Caco-2 (cell line): ENCODE results near the gene CORO7. TPM values are rescaled to one million over a fixed set of nuclear protein-coding genes. Genes with fewer than 3 reads are reported as not detected.

Experiments used
- BruUV-seq: library from RNA; stranded (reverse); fragments of 400-500 nt; replicated peaks from 2 replicates; lab custom pipeline; 2021; lab: Mats Ljungman, UMichigan
- CTCF ChIA-PET: fragments of 300-600 bp; sonication (Branson Sonifier 250); formaldehyde crosslinking; loops from one replicate; lab custom pipeline; 2022; ENCODE audit warnings: antibody characterized with exemption; lab: Charles Lee
- POLR2A ChIA-PET: fragments of 300-600 bp; sonication (Branson Sonifier 250); formaldehyde crosslinking; loops from one replicate; lab custom pipeline; 2022; ENCODE audit warnings: antibody characterized with exemption; lab: Charles Lee
- DNase-seq, 2 experiments: peaks; one replicate each; pipeline versions ENCODE4 v3.0.0 to v3.0.0-alpha.2; 2020 to 2022
- H3K27me3 ChIP-seq: replicated peaks from 2 replicates; pipeline ENCODE4 v1.6.0; 2011; ENCODE audit warnings: low read length; ENCODE audit not compliant: control insufficient read depth, insufficient read depth
- H3K36me3 ChIP-seq: 2 replicates; pipeline ENCODE4 v1.5.1; 2011; ENCODE audit warnings: low read length; ENCODE audit not compliant: control insufficient read depth, insufficient read depth
- H3K4me1 ChIP-seq: fragments of 250-450 bp; sonication (Bioruptor Pico); 2 replicates; pipeline ENCODE4 v1.5.1; 2020; ENCODE audit warnings: mild to moderate bottlenecking
- H3K4me3 ChIP-seq: 2 replicates; pipeline ENCODE4 v1.5.1; 2011; ENCODE audit warnings: low read depth, mild to moderate bottlenecking, control low read depth, low read length
- H3K9me3 ChIP-seq: fragments of 250-450 bp; sonication (Bioruptor Pico); 2 replicates; pipeline ENCODE4 v1.5.1; 2020; ENCODE audit warnings: mild to moderate bottlenecking, moderate library complexity
- H3K27ac Mint-ChIP-seq: one replicate; pipeline ENCODE4 v1.8.0; 2022; ENCODE audit warnings: mixed read lengths; ENCODE audit not compliant: unreplicated experiment
- H3K27me3 Mint-ChIP-seq: one replicate; pipeline ENCODE4 v1.8.0; 2022; ENCODE audit warnings: mixed read lengths; ENCODE audit not compliant: insufficient read depth, unreplicated experiment
- H3K36me3 Mint-ChIP-seq: one replicate; pipeline ENCODE4 v1.8.0; 2022; ENCODE audit warnings: mild to moderate bottlenecking, mixed read lengths; ENCODE audit not compliant: insufficient read depth, unreplicated experiment
- H3K4me1 Mint-ChIP-seq: one replicate; pipeline ENCODE4 v1.8.0; 2022; ENCODE audit warnings: low read depth, mixed read lengths; ENCODE audit not compliant: unreplicated experiment
- H3K4me3 Mint-ChIP-seq: one replicate; pipeline ENCODE4 v1.8.0; 2022; ENCODE audit warnings: mild to moderate bottlenecking, moderate library complexity, mixed read lengths; ENCODE audit not compliant: unreplicated experiment
- H3K9me3 Mint-ChIP-seq: one replicate; pipeline ENCODE4 v1.8.0; 2022; ENCODE audit warnings: mixed read lengths; ENCODE audit not compliant: unreplicated experiment
- CTCF ChIP-seq, 2 experiments: fragments of 200-600 bp in 1 of 2; IDR thresholded peaks; 1 replicate in 1 of 2; 2 replicates in 1 of 2; pipeline versions ENCODE4 v1.5.1 to v1.8.0; 2011 to 2022; ENCODE audit warnings: antibody characterized with exemption in 1 of 2, control low read depth in 1 of 2, inconsistent platforms in 1 of 2, low read depth in 1 of 2, low read length in 1 of 2, mild to moderate bottlenecking in 1 of 2, moderate library complexity in 1 of 2; ENCODE audit not compliant: insufficient read depth in 1 of 2, severe bottlenecking in 1 of 2, unreplicated experiment in 1 of 2
- intact Hi-C: fragments of 100-400 bp; cut with micrococcal nuclease; formaldehyde crosslinking; loops from one replicate; pipeline ENCODE4 v1.10.0; 2022; ENCODE audit not compliant: unreplicated experiment
- total RNA-seq: library from RNA; stranded (reverse); gene quantifications from 2 replicates; pipeline ENCODE4 v1.2.3, GENCODE V29; 2022

CORO7 gene
- total RNA-seq, 1 experiment from 2014 or later, result 23.1 TPM

GRCh38 chr16:4384509-4384942, 31.9 kb downstream of the CORO7 start:
- Mint-ChIP-seq H3K4me1 (no peaks in the 10 kb centered on the region), H3K36me3 (peaks cover 14% of the 10 kb centered on the region), H3K27ac (no peak overlapping the region), H3K27me3 (no peaks in the 10 kb centered on the region), H3K4me3 (no peak overlapping the region), H3K9me3 (no peaks in the 10 kb centered on the region)
- BruUV-seq, result no TSS peak
- CTCF ChIA-PET, result no interaction called here
- TF ChIP-seq CTCF (IDR thresholded peaks at IDR 0.05; ENCODE audit: insufficient read depth in 1 of 2, low read depth in 1 of 2, low read length in 1 of 2, severe bottlenecking in 1 of 2, unreplicated experiment in 1 of 2), result no peak
- Histone ChIP-seq H3K9me3 (no peaks in the 10 kb centered on the region), H3K4me3 (no peak overlapping the region), H3K27me3 (no peaks in the 10 kb centered on the region), H3K36me3 (no peaks in the 10 kb centered on the region), H3K4me1 (peaks cover 13% of the 10 kb centered on the region)
- POLR2A ChIA-PET, result no interaction called here
- DNase-seq, result no peak
- intact Hi-C loops, result no loop called here

- H3K4me3 Mint-ChIP-seq, result no peak overlapping the region
- ChIA-PET CTCF (no interaction called here), POLR2A (no interaction called here)
- DNase-seq, result no peak
- peaks cover 11% of the 10 kb centered on the region for H3K4me1 ChIP-seq
- peaks cover 14% of the 10 kb centered on the region for H3K36me3 Mint-ChIP-seq
- no peak for TF ChIP-seq CTCF (IDR thresholded peaks at IDR 0.05; ENCODE audit: insufficient read depth in 1 of 2, low read depth in 1 of 2, low read length in 1 of 2, severe bottlenecking in 1 of 2, unreplicated experiment in 1 of 2)
- H3K4me1 Mint-ChIP-seq, result no peaks in the 10 kb centered on the region
- no peaks in the 10 kb centered on the region for H3K9me3 Mint-ChIP-seq
- no peak overlapping the region for H3K4me3 ChIP-seq
- intact Hi-C loops, result no loop called here
- BruUV-seq, result no TSS peak
- H3K27me3 ChIP-seq, result no peaks in the 10 kb centered on the region
- no peaks in the 10 kb centered on the region for H3K27me3 Mint-ChIP-seq
- H3K9me3 ChIP-seq, result no peaks in the 10 kb centered on the region
- H3K36me3 ChIP-seq, result no peaks in the 10 kb centered on the region
- no peak overlapping the region for H3K27ac Mint-ChIP-seq
Measured at GRCh38 chr16:4383591-4384444, 32.6 kb downstream of the CORO7 start.

GRCh38 chr16:4382795-4383357, 33.5 kb downstream of the CORO7 start:
- Histone ChIP-seq H3K9me3 (no peaks in the 10 kb centered on the region), H3K36me3 (no peaks in the 10 kb centered on the region), H3K27me3 (no peaks in the 10 kb centered on the region), H3K4me1 (peaks cover 3% of the 10 kb centered on the region), H3K4me3 (no peak overlapping the region)
- DNase-seq, result no peak
- no peaks in the 10 kb centered on the region for H3K9me3 Mint-ChIP-seq
- no peak overlapping the region for H3K4me3 Mint-ChIP-seq
- TF ChIP-seq CTCF (IDR thresholded peaks at IDR 0.05; ENCODE audit: insufficient read depth in 1 of 2, low read depth in 1 of 2, low read length in 1 of 2, severe bottlenecking in 1 of 2, unreplicated experiment in 1 of 2), result no peak
- intact Hi-C loops, result no loop called here
- H3K4me1 Mint-ChIP-seq, result no peaks in the 10 kb centered on the region
- ChIA-PET POLR2A (no interaction called here), CTCF (no interaction called here)
- H3K27me3 Mint-ChIP-seq, result no peaks in the 10 kb centered on the region
- H3K36me3 Mint-ChIP-seq, result peaks cover 17% of the 10 kb centered on the region
- BruUV-seq, result no TSS peak
- no peak overlapping the region for H3K27ac Mint-ChIP-seq
